Measurements from ENCODE around the gene BGLAP.

- no peak for TF ChIP-seq GATA2 (IDR thresholded peaks at IDR 0.05; ENCODE audit: low read depth, low read length)
- TF ChIP-seq GATA3 (IDR thresholded peaks at IDR 0.05; ENCODE audit: low read depth, low read length): no peak
These were observed 46.1 kb upstream of the BGLAP start for GRCh38 chr1:156195853-156196252.

All from SH-SY5Y (cell line).